Neural cell (in vitro differentiated cells): ENCODE measurements around the gene FGD4. TPM values are rescaled to one million over a fixed set of nuclear protein-coding genes. Genes with fewer than 3 reads are reported as not detected.

ENCODE experiments used
- H2AFZ ChIP-seq: fragments of 200-600, 300-800 bp; sonication (generic), shearing (Covaris generic); 2 replicates; pipeline ENCODE4 v1.6.0; 2014; ENCODE audit warnings: low read depth, mild to moderate bottlenecking, antibody characterized with exemption, low read length, moderate library complexity
- H3F3A ChIP-seq: fragments of 200-600 bp; shearing (Covaris generic); 2 replicates; pipeline ENCODE4 v1.6.1; 2016; ENCODE audit warnings: mild to moderate bottlenecking, moderate library complexity, mixed read lengths, antibody characterized with exemption, low read length; ENCODE audit not compliant: insufficient read depth, poor library complexity, severe bottlenecking
- H3K27ac ChIP-seq: fragments of 200-600, 300-800 bp; sonication (generic), shearing (Covaris generic); 2 replicates; pipeline ENCODE4 v1.5.1; 2014; ENCODE audit warnings: mild to moderate bottlenecking, low read length, moderate library complexity
- H3K27me3 ChIP-seq: fragments of 300-800, 200-600 bp; sonication (generic), shearing (Covaris generic); 2 replicates; pipeline ENCODE4 v1.6.0; 2014; ENCODE audit warnings: mild to moderate bottlenecking, low read depth, low read length, moderate library complexity; ENCODE audit not compliant: insufficient read depth
- H3K36me3 ChIP-seq: fragments of 300-800, 200-600 bp; sonication (generic), shearing (Covaris generic); 2 replicates; pipeline ENCODE4 v1.5.1; 2014; ENCODE audit warnings: mild to moderate bottlenecking, antibody characterized with exemption, low read length, moderate library complexity; ENCODE audit not compliant: insufficient read depth
- H3K4me2 ChIP-seq: fragments of 300-800, 200-600 bp; sonication (generic), shearing (Covaris generic); 2 replicates; pipeline ENCODE4 v1.6.0; 2014; ENCODE audit warnings: mild to moderate bottlenecking, low read length
- H3K4me3 ChIP-seq: fragments of 300-800, 200-600 bp; sonication (generic), shearing (Covaris generic); 2 replicates; pipeline ENCODE4 v1.5.1; 2014; ENCODE audit warnings: mild to moderate bottlenecking, low read length, moderate library complexity
- H3K79me2 ChIP-seq: fragments of 200-600 bp; shearing (Covaris generic); replicated peaks from 2 replicates; pipeline ENCODE4 v1.6.0; 2014; ENCODE audit warnings: mild to moderate bottlenecking, low read length, moderate library complexity; ENCODE audit not compliant: insufficient read depth
- H3K9ac ChIP-seq: fragments of 300-800, 200-600 bp; sonication (generic), shearing (Covaris generic); 2 replicates; pipeline ENCODE4 v1.6.1; 2016; ENCODE audit warnings: mild to moderate bottlenecking, low read length, mixed read lengths
- H3K9me2 ChIP-seq: fragments of 200-600 bp; shearing (Covaris generic); 2 replicates; pipeline ENCODE4 v1.6.1; 2016; ENCODE audit warnings: mild to moderate bottlenecking, low read length, mixed read lengths; ENCODE audit not compliant: insufficient read depth
- H3K9me3 ChIP-seq: fragments of 200-600, 300-800 bp; sonication (generic), shearing (Covaris generic); 2 replicates; pipeline ENCODE4 v1.6.1; 2016; ENCODE audit warnings: mild to moderate bottlenecking, mixed run types, low read length, moderate library complexity, mixed read lengths
- H4K20me1 ChIP-seq: fragments of 200-600 bp; shearing (Covaris generic); 2 replicates; pipeline ENCODE4 v1.6.1; 2016; ENCODE audit warnings: mild to moderate bottlenecking, mixed run types; ENCODE audit not compliant: insufficient read depth
- EP300 ChIP-seq: fragments of 450-650 bp; conservative IDR thresholded peaks from 2 replicates; pipeline ENCODE4 v1.6.1; 2014; ENCODE audit warnings: antibody characterized with exemption, mild to moderate bottlenecking, moderate library complexity; ENCODE audit not compliant: poor library complexity, severe bottlenecking
- MXI1 ChIP-seq: fragments of 450-650 bp; conservative IDR thresholded peaks from 2 replicates; pipeline ENCODE4 v1.6.1; 2014; ENCODE audit warnings: antibody characterized with exemption, mild to moderate bottlenecking; ENCODE audit not compliant: poor library complexity, severe bottlenecking
- POLR2AphosphoS5 ChIP-seq: IDR thresholded peaks from 2 replicates; pipeline ENCODE4 v1.6.1; 2012
- RAD21 ChIP-seq: fragments of 450-650 bp; conservative IDR thresholded peaks from 2 replicates; pipeline ENCODE4 v1.6.1; 2014; ENCODE audit warnings: antibody characterized with exemption, mild to moderate bottlenecking, moderate library complexity
- REST ChIP-seq: IDR thresholded peaks from 2 replicates; pipeline ENCODE4 v1.6.1; 2012; ENCODE audit warnings: borderline replicate concordance
- SMC3 ChIP-seq: fragments of 450-650 bp; conservative IDR thresholded peaks from 2 replicates; pipeline ENCODE4 v1.6.1; 2014; ENCODE audit warnings: antibody characterized with exemption, mild to moderate bottlenecking, moderate library complexity; ENCODE audit not compliant: poor library complexity
- TAF1 ChIP-seq: IDR thresholded peaks from 2 replicates; pipeline ENCODE4 v1.6.1; 2012; ENCODE audit warnings: low read depth
- polyA plus RNA-seq: library from polyadenylated mRNA; depleted of rRNA; stranded (reverse); fragments of >200 nt; gene quantifications from 2 replicates; pipeline ENCODE4 v1.2.3, GENCODE V29; 2014
- TF ChIP-seq, protein P1 (sequence below): fragments of 450-650 bp; IDR thresholded peaks from 2 replicates; pipeline ENCODE4 v1.5.1; 2014; ENCODE audit warnings: antibody characterized with exemption, mild to moderate bottlenecking, moderate library complexity; ENCODE audit not compliant: poor library complexity, severe bottlenecking

Gene FGD4
- polyA plus RNA-seq, 1 donor from 2014 or later = 24.4 TPM

DNA sequence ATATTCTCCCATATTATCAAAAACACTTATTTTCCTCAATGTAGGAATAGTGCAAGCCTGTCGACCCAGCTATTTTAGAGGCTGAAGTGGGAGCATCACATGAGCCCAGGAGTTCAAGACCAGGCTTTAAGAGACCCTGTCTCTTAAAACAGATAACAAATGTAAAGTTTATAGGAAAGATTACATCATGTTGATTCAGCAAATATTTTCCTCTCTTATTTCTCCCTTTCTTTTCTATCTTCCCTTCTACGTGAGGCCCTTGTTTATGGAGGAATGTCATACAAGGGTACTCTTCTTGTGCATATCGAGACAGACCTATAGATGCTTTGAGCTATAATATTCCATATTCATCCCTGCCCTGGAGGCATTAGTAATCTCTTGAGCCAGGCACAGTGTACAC is 36.5 kb upstream of the FGD4 start:
- Histone ChIP-seq H3F3A (no peaks in the 10 kb centered on the region), H3K4me3 (no peak overlapping the region), H3K27me3 (no peaks in the 10 kb centered on the region), H3K9me2 (no peaks in the 10 kb centered on the region), H4K20me1 (no peaks in the 10 kb centered on the region), H2AFZ (no peak overlapping the region), H3K36me3 (no peaks in the 10 kb centered on the region), H3K9ac (no peak overlapping the region), H3K4me2 (no peak overlapping the region), H3K79me2 (no peaks in the 10 kb centered on the region), H3K27ac (no peak overlapping the region), H3K9me3 (no peaks in the 10 kb centered on the region)
- TF ChIP-seq SMC3 = no peak
- TF ChIP-seq, protein P1, sequence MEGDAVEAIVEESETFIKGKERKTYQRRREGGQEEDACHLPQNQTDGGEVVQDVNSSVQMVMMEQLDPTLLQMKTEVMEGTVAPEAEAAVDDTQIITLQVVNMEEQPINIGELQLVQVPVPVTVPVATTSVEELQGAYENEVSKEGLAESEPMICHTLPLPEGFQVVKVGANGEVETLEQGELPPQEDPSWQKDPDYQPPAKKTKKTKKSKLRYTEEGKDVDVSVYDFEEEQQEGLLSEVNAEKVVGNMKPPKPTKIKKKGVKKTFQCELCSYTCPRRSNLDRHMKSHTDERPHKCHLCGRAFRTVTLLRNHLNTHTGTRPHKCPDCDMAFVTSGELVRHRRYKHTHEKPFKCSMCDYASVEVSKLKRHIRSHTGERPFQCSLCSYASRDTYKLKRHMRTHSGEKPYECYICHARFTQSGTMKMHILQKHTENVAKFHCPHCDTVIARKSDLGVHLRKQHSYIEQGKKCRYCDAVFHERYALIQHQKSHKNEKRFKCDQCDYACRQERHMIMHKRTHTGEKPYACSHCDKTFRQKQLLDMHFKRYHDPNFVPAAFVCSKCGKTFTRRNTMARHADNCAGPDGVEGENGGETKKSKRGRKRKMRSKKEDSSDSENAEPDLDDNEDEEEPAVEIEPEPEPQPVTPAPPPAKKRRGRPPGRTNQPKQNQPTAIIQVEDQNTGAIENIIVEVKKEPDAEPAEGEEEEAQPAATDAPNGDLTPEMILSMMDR = no peak
- no peak for TF ChIP-seq MXI1
- no peak for TF ChIP-seq POLR2AphosphoS5

DNA sequence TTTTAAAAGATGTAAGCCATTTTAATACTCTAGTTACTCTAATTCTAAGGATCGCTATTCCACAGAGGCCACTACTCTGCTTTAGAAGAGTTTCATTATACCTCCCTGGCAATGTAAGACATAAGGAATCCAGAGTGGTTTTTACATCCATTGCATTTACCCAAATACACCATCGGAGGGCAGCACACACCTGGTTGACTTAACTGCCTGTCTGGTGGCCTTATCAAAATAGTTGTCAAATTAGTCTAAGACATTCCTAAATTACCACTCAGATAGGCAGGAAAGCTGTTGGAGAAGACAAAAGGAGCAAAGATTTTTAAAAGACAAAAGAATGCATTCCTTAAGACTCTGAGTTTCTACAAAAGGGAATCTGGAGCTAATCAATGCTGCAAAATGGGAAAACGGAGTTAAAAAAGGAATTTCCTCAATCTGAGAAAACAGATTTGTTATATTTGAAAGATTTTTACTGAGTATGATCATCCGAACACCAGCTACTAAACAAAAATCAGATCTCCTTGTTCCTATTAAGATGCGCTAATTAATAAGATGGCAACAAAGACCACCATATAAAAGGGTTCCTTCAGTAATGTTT is 33.8 kb upstream of the FGD4 start:
- peak; percentile 79 for TF ChIP-seq RAD21
- TF ChIP-seq, protein P1 = peak; percentile 85
- no peak for TF ChIP-seq REST
- TF ChIP-seq TAF1 = no peak
- peak; percentile 82 for TF ChIP-seq SMC3
- TF ChIP-seq EP300 = no peak
- Histone ChIP-seq H3K9me2 (no peaks in the 10 kb centered on the region), H3K9ac (no peak overlapping the region), H3K79me2 (no peaks in the 10 kb centered on the region), H4K20me1 (no peaks in the 10 kb centered on the region), H3K4me2 (no peak overlapping the region), H2AFZ (no peak overlapping the region), H3K36me3 (no peaks in the 10 kb centered on the region), H3K9me3 (no peaks in the 10 kb centered on the region), H3K27ac (no peak overlapping the region), H3K4me3 (no peak overlapping the region), H3F3A (no peaks in the 10 kb centered on the region), H3K27me3 (no peaks in the 10 kb centered on the region)
